Neural progenitor cell (in vitro differentiated cells): ENCODE data around the gene SPTBN4. TPM values are rescaled to one million over a fixed set of nuclear protein-coding genes. Genes with fewer than 3 reads are reported as not detected.
A peak's percentile ranks its signal among the peaks of the same experiment; 100 is the strongest.

Experiments used
- DNase-seq: peaks from one replicate; pipeline ENCODE4 v3.0.0-alpha.2; 2016; ENCODE audit warnings: low spot score
- H2AFZ ChIP-seq: fragments of 200-600 bp; sonication (generic); replicated peaks from 2 replicates; pipeline ENCODE4 v1.6.1; 2016; ENCODE audit warnings: antibody characterized with exemption
- H3F3A ChIP-seq: fragments of 200-600 bp; sonication (generic); 2 replicates; pipeline ENCODE4 v1.6.1; 2016; ENCODE audit warnings: antibody characterized with exemption, low read depth
- H3K27ac ChIP-seq: fragments of 200-600 bp; sonication (generic); 2 replicates; pipeline ENCODE4 v1.5.1; 2016; ENCODE audit warnings: mild to moderate bottlenecking
- H3K27me3 ChIP-seq: fragments of 200-600 bp; sonication (generic); 2 replicates; pipeline ENCODE4 v1.6.1; 2016; ENCODE audit warnings: mild to moderate bottlenecking, moderate library complexity
- H3K36me3 ChIP-seq: fragments of 200-600 bp; sonication (generic); 2 replicates; pipeline ENCODE4 v1.5.1; 2016
- H3K4me1 ChIP-seq: fragments of 200-600 bp; sonication (generic); 2 replicates; pipeline ENCODE4 v1.6.1; 2016; ENCODE audit warnings: mixed run types
- H3K4me2 ChIP-seq: fragments of 200-600 bp; sonication (generic); 2 replicates; pipeline ENCODE4 v1.6.1; 2016
- H3K4me3 ChIP-seq: fragments of 200-600 bp; sonication (generic); 2 replicates; pipeline ENCODE4 v1.5.1; 2016
- H3K79me2 ChIP-seq: fragments of 200-600 bp; sonication (generic); 2 replicates; pipeline ENCODE4 v1.6.1; 2016; ENCODE audit warnings: low read depth
- H3K9ac ChIP-seq: fragments of 200-600 bp; sonication (generic); 2 replicates; pipeline ENCODE4 v1.6.1; 2016
- H3K9me3 ChIP-seq: fragments of 200-600 bp; sonication (generic); 2 replicates; pipeline ENCODE4 v1.5.1; 2016; ENCODE audit warnings: low read depth
- H4K20me1 ChIP-seq: fragments of 200-600 bp; sonication (generic); 2 replicates; pipeline ENCODE4 v1.6.1; 2016; ENCODE audit warnings: low read depth
- H3K27ac Mint-ChIP-seq: 3 replicates; pipeline ENCODE4 v1.8.0; 2021; ENCODE audit warnings: mixed read lengths
- H3K27me3 Mint-ChIP-seq: 2 replicates; pipeline ENCODE4 v1.8.0; 2022; ENCODE audit warnings: low read depth, mild to moderate bottlenecking, inconsistent platforms, moderate library complexity, mixed read lengths; ENCODE audit not compliant: insufficient read depth
- H3K36me3 Mint-ChIP-seq: 3 replicates; pipeline ENCODE4 v1.8.0; 2021; ENCODE audit warnings: mixed read lengths
- H3K4me1 Mint-ChIP-seq: 3 replicates; pipeline ENCODE4 v1.8.0; 2021; ENCODE audit warnings: mixed read lengths
- H3K4me3 Mint-ChIP-seq: 3 replicates; pipeline ENCODE4 v1.8.0; 2021; ENCODE audit warnings: mild to moderate bottlenecking, moderate library complexity, mixed read lengths
- H3K9me3 Mint-ChIP-seq: 3 replicates; pipeline ENCODE4 v1.8.0; 2020; ENCODE audit warnings: mixed read lengths
- CTCF ChIP-seq: fragments of 200-600 bp; sonication (generic); IDR thresholded peaks from 2 replicates; pipeline ENCODE4 v1.5.1; 2017; ENCODE audit warnings: antibody characterized with exemption, mild to moderate bottlenecking
- EZH2 ChIP-seq: fragments of 200-600 bp; sonication (generic); IDR thresholded peaks from 2 replicates; pipeline ENCODE4 v1.6.1; 2017; ENCODE audit warnings: antibody characterized with exemption, mild to moderate bottlenecking, moderate library complexity
- EZH2phosphoT487 ChIP-seq: fragments of 200-600 bp; sonication (generic); IDR thresholded peaks from 2 replicates; pipeline ENCODE4 v1.6.1; 2017; ENCODE audit warnings: antibody characterized with exemption
- total RNA-seq: library from RNA; depleted of rRNA; stranded (reverse); fragments of >200 nt; gene quantifications from 2 replicates; pipeline ENCODE4 v1.2.3, GENCODE V29; 2015; ENCODE audit warnings: low replicate concordance

The SPTBN4 gene
- total RNA-seq, 1 donor from 2014 or later = 2.5 TPM

- H3K36me3 Mint-ChIP-seq = peaks cover 7% of the 10 kb centered on the region
- no peak overlapping the region for H3K4me3 ChIP-seq
- no peaks in the 10 kb centered on the region for H4K20me1 ChIP-seq
- no peak overlapping the region for H3K4me3 Mint-ChIP-seq
- H3K27me3 ChIP-seq = peaks cover 8% of the 10 kb centered on the region
- no peaks in the 10 kb centered on the region for H3K79me2 ChIP-seq
- no peak overlapping the region for H2AFZ ChIP-seq
- TF ChIP-seq CTCF (no peak), EZH2 (no peak), EZH2phosphoT487 (no peak)
- peaks cover 17% of the 10 kb centered on the region for H3F3A ChIP-seq
- peaks cover 7% of the 10 kb centered on the region for H3K4me1 Mint-ChIP-seq
- H3K36me3 ChIP-seq = no peaks in the 10 kb centered on the region
- H3K4me1 ChIP-seq = no peaks in the 10 kb centered on the region
- H3K27ac ChIP-seq = no peak overlapping the region
- no peaks in the 10 kb centered on the region for H3K9me3 ChIP-seq
- peaks cover 10% of the 10 kb centered on the region for H3K27me3 Mint-ChIP-seq
- no peak overlapping the region for H3K27ac Mint-ChIP-seq
- no peak overlapping the region for H3K4me2 ChIP-seq
- H3K9ac ChIP-seq = no peak overlapping the region
- no peaks in the 10 kb centered on the region for H3K9me3 Mint-ChIP-seq
- DNase-seq = no peak
Observed at GRCh38 chr19:40580619-40581018, 113.8 kb downstream of the SPTBN4 start.

GRCh38 chr19:40581531-40581930 is 114.7 kb downstream of the SPTBN4 start:
- no peak for TF ChIP-seq EZH2
- TF ChIP-seq EZH2phosphoT487 = no peak
- no peak for TF ChIP-seq CTCF
- peaks cover 7% of the 10 kb centered on the region for H3K36me3 Mint-ChIP-seq
- H3F3A ChIP-seq = peaks cover 17% of the 10 kb centered on the region
- H3K4me1 ChIP-seq = no peaks in the 10 kb centered on the region
- peaks cover 7% of the 10 kb centered on the region for H3K4me1 Mint-ChIP-seq
- H4K20me1 ChIP-seq = no peaks in the 10 kb centered on the region
- H3K9ac ChIP-seq = no peak overlapping the region
- no peak overlapping the region for H3K4me3 ChIP-seq
- no peaks in the 10 kb centered on the region for H3K27me3 ChIP-seq
- no peak for DNase-seq
- H3K27ac Mint-ChIP-seq = no peak overlapping the region
- no peaks in the 10 kb centered on the region for H3K79me2 ChIP-seq
- H3K4me2 ChIP-seq = no peak overlapping the region
- no peaks in the 10 kb centered on the region for H3K9me3 ChIP-seq
- H2AFZ ChIP-seq = no peak overlapping the region
- peaks cover 8% of the 10 kb centered on the region for H3K27me3 Mint-ChIP-seq
- no peaks in the 10 kb centered on the region for H3K9me3 Mint-ChIP-seq
- no peak overlapping the region for H3K27ac ChIP-seq
- no peaks in the 10 kb centered on the region for H3K36me3 ChIP-seq
- H3K4me3 Mint-ChIP-seq = no peak overlapping the region

GRCh38 chr19:40582467-40582866 is 115.7 kb downstream of the SPTBN4 start:
- H3K4me2 ChIP-seq = no peak overlapping the region
- Mint-ChIP-seq H3K9me3 (no peaks in the 10 kb centered on the region), H3K36me3 (peaks cover 11% of the 10 kb centered on the region), H3K4me1 (peaks cover 6% of the 10 kb centered on the region), H3K27ac (no peak overlapping the region), H3K4me3 (peak overlapping the region; percentile 42), H3K27me3 (peaks cover 8% of the 10 kb centered on the region)
- TF ChIP-seq EZH2 = no peak
- TF ChIP-seq CTCF = no peak
- no peak for TF ChIP-seq EZH2phosphoT487
- no peak overlapping the region for H3K27ac ChIP-seq
- no peak for DNase-seq
- H3F3A ChIP-seq = peaks cover 16% of the 10 kb centered on the region
- no peaks in the 10 kb centered on the region for H3K36me3 ChIP-seq
- H2AFZ ChIP-seq = no peak overlapping the region
- H3K4me3 ChIP-seq = no peak overlapping the region
- H4K20me1 ChIP-seq = no peaks in the 10 kb centered on the region
- no peaks in the 10 kb centered on the region for H3K27me3 ChIP-seq
- H3K79me2 ChIP-seq = no peaks in the 10 kb centered on the region
- H3K9me3 ChIP-seq = no peaks in the 10 kb centered on the region
- H3K4me1 ChIP-seq = no peaks in the 10 kb centered on the region
- no peak overlapping the region for H3K9ac ChIP-seq
